ENCODE measurements around the gene MAP3K2.
"Not testable (repeated sequence)": the region's sequence is repeated elsewhere in the genome, so short reads cannot be mapped to it uniquely, and the experiment has no call there.

Gene MAP3K2

GRCh38 chr2:127353223-127353622 lies 34.6 kb downstream of the MAP3K2 start:
- H3K4me2 ChIP-seq (ENCODE audit: low read length, poor library complexity, severe bottlenecking); H2AK5ac ChIP-seq (ENCODE audit: low read length, severe bottlenecking); H4K8ac ChIP-seq (ENCODE audit: low read length); H3K4ac ChIP-seq (ENCODE audit: low read depth in 1 of 2, low read length in 2 of 2); H4K91ac ChIP-seq (ENCODE audit: low read length); H3K4me1 ChIP-seq (ENCODE audit: control insufficient read depth, insufficient read depth, low read depth, low read length); H3K36me3 ChIP-seq (ENCODE audit: control insufficient read depth in 1 of 2, insufficient read depth in 2 of 2, low read depth in 1 of 2, low read length in 2 of 2); DNase-seq; H3K27me3 ChIP-seq (ENCODE audit: control insufficient read depth in 1 of 2, insufficient read depth in 1 of 2, low read length in 2 of 2); H2BK15ac ChIP-seq (ENCODE audit: low read depth, poor library complexity, severe bottlenecking); H3K14ac ChIP-seq (ENCODE audit: low read length in 2 of 2); H2BK5ac ChIP-seq (ENCODE audit: low read depth, low read length, poor library complexity, severe bottlenecking); H3K4me3 ChIP-seq (ENCODE audit: insufficient read depth in 1 of 2, low read depth in 1 of 2, low read length in 2 of 2); H2AFZ ChIP-seq (ENCODE audit: low read depth, low read length); H3K9ac ChIP-seq (ENCODE audit: low read length); H2BK120ac ChIP-seq (ENCODE audit: low read depth, low read length); H2BK12ac ChIP-seq (ENCODE audit: low read length in 2 of 2); H3K23ac ChIP-seq (ENCODE audit: low read length in 2 of 2); H3K18ac ChIP-seq (ENCODE audit: low read depth in 1 of 2, low read length in 2 of 2); H3K27ac ChIP-seq (ENCODE audit: low read length, poor library complexity, severe bottlenecking); H3K9me3 ChIP-seq (ENCODE audit: control insufficient read depth, low read length): not testable (repeated sequence)
- H3K79me1 ChIP-seq (replicated peaks; ENCODE audit: low read length, poor library complexity, severe bottlenecking), result peaks cover 12% of the 10 kb centered on the region
- WGBS, result over 99% methylated on average over 19 of the region's 35 CpGs

GRCh38 chr2:127351603-127352002 lies 36.2 kb downstream of the MAP3K2 start:
- WGBS, result 97% methylated on average over 2 of the region's 2 CpGs
- Histone ChIP-seq H3K79me1 (replicated peaks; ENCODE audit: low read length, poor library complexity, severe bottlenecking) (peaks cover 12% of the 10 kb centered on the region), H3K4me1 (ENCODE audit: control insufficient read depth, insufficient read depth, low read depth, low read length) (no peaks in the 10 kb centered on the region), H3K27ac (ENCODE audit: low read length, poor library complexity, severe bottlenecking) (no peak overlapping the region), H3K36me3 (ENCODE audit: control insufficient read depth in 1 of 2, insufficient read depth in 2 of 2, low read depth in 1 of 2, low read length in 2 of 2) (no peaks in the 10 kb centered on the region), H4K91ac (ENCODE audit: low read length) (no peak overlapping the region), H2BK15ac (ENCODE audit: low read depth, poor library complexity, severe bottlenecking) (no peak overlapping the region), H3K4me3 (ENCODE audit: insufficient read depth in 1 of 2, low read depth in 1 of 2, low read length in 2 of 2) (no peak overlapping the region), H3K4ac (ENCODE audit: low read depth in 1 of 2, low read length in 2 of 2) (no peak overlapping the region), H3K27me3 (ENCODE audit: control insufficient read depth in 1 of 2, insufficient read depth in 1 of 2, low read length in 2 of 2) (no peaks in the 10 kb centered on the region), H3K23ac (ENCODE audit: low read length in 2 of 2) (no peak overlapping the region), H2BK120ac (ENCODE audit: low read depth, low read length) (no peak overlapping the region), H3K18ac (ENCODE audit: low read depth in 1 of 2, low read length in 2 of 2) (no peak overlapping the region), H2AFZ (ENCODE audit: low read depth, low read length) (no peak overlapping the region), H3K9ac (ENCODE audit: low read length) (no peak overlapping the region), H2BK5ac (ENCODE audit: low read depth, low read length, poor library complexity, severe bottlenecking) (no peak overlapping the region), H3K4me2 (ENCODE audit: low read length, poor library complexity, severe bottlenecking) (no peak overlapping the region), H4K8ac (ENCODE audit: low read length) (no peak overlapping the region), H2AK5ac (ENCODE audit: low read length, severe bottlenecking) (no peak overlapping the region), H3K9me3 (ENCODE audit: control insufficient read depth, low read length) (no peaks in the 10 kb centered on the region), H3K14ac (ENCODE audit: low read length in 2 of 2) (no peak overlapping the region), H2BK12ac (ENCODE audit: low read length in 2 of 2) (no peak overlapping the region)
- DNase-seq, result no peak

- Histone ChIP-seq H3K4ac (ENCODE audit: low read depth in 1 of 2, low read length in 2 of 2) (no peak overlapping the region), H3K4me1 (ENCODE audit: control insufficient read depth, insufficient read depth, low read depth, low read length) (peaks cover 5% of the 10 kb centered on the region), H3K18ac (ENCODE audit: low read depth in 1 of 2, low read length in 2 of 2) (no peak overlapping the region), H4K8ac (ENCODE audit: low read length) (no peak overlapping the region), H3K27ac (ENCODE audit: low read length, poor library complexity, severe bottlenecking) (no peak overlapping the region), H3K4me2 (ENCODE audit: low read length, poor library complexity, severe bottlenecking) (no peak overlapping the region), H3K36me3 (ENCODE audit: control insufficient read depth in 1 of 2, insufficient read depth in 2 of 2, low read depth in 1 of 2, low read length in 2 of 2) (no peaks in the 10 kb centered on the region), H2BK120ac (ENCODE audit: low read depth, low read length) (no peak overlapping the region), H3K23ac (ENCODE audit: low read length in 2 of 2) (no peak overlapping the region), H3K14ac (ENCODE audit: low read length in 2 of 2) (no peak overlapping the region), H2BK12ac (ENCODE audit: low read length in 2 of 2) (no peak overlapping the region), H3K27me3 (ENCODE audit: control insufficient read depth in 1 of 2, insufficient read depth in 1 of 2, low read length in 2 of 2) (no peaks in the 10 kb centered on the region), H2AK5ac (ENCODE audit: low read length, severe bottlenecking) (no peak overlapping the region), H2AFZ (ENCODE audit: low read depth, low read length) (no peak overlapping the region), H2BK5ac (ENCODE audit: low read depth, low read length, poor library complexity, severe bottlenecking) (no peak overlapping the region), H3K79me1 (replicated peaks; ENCODE audit: low read length, poor library complexity, severe bottlenecking) (peaks cover 19% of the 10 kb centered on the region), H2BK15ac (ENCODE audit: low read depth, poor library complexity, severe bottlenecking) (no peak overlapping the region), H4K91ac (ENCODE audit: low read length) (no peak overlapping the region), H3K9me3 (ENCODE audit: control insufficient read depth, low read length) (no peaks in the 10 kb centered on the region), H3K9ac (ENCODE audit: low read length) (no peak overlapping the region), H3K4me3 (ENCODE audit: insufficient read depth in 1 of 2, low read depth in 1 of 2, low read length in 2 of 2) (no peak overlapping the region)
- DNase-seq, result peak; percentile 10
- 87% methylated on average over 1 of the region's 1 CpG for WGBS
Observed at GRCh38 chr2:127348426-127349000, 39.3 kb downstream of the MAP3K2 start.

- Histone ChIP-seq H2BK15ac (ENCODE audit: low read depth, poor library complexity, severe bottlenecking) (no peak overlapping the region), H3K4me1 (ENCODE audit: control insufficient read depth, insufficient read depth, low read depth, low read length) (peaks cover 5% of the 10 kb centered on the region), H3K4ac (ENCODE audit: low read depth in 1 of 2, low read length in 2 of 2) (no peak overlapping the region), H3K23ac (ENCODE audit: low read length in 2 of 2) (no peak overlapping the region), H4K91ac (ENCODE audit: low read length) (no peak overlapping the region), H2BK5ac (ENCODE audit: low read depth, low read length, poor library complexity, severe bottlenecking) (no peak overlapping the region), H3K14ac (ENCODE audit: low read length in 2 of 2) (no peak overlapping the region), H3K4me3 (ENCODE audit: insufficient read depth in 1 of 2, low read depth in 1 of 2, low read length in 2 of 2) (no peak overlapping the region), H3K27ac (ENCODE audit: low read length, poor library complexity, severe bottlenecking) (no peak overlapping the region), H2AFZ (ENCODE audit: low read depth, low read length) (no peak overlapping the region), H2BK120ac (ENCODE audit: low read depth, low read length) (no peak overlapping the region), H3K9me3 (ENCODE audit: control insufficient read depth, low read length) (no peaks in the 10 kb centered on the region), H2AK5ac (ENCODE audit: low read length, severe bottlenecking) (no peak overlapping the region), H3K9ac (ENCODE audit: low read length) (no peak overlapping the region), H3K36me3 (ENCODE audit: control insufficient read depth in 1 of 2, insufficient read depth in 2 of 2, low read depth in 1 of 2, low read length in 2 of 2) (no peaks in the 10 kb centered on the region), H3K18ac (ENCODE audit: low read depth in 1 of 2, low read length in 2 of 2) (no peak overlapping the region), H4K8ac (ENCODE audit: low read length) (no peak overlapping the region), H3K79me1 (replicated peaks; ENCODE audit: low read length, poor library complexity, severe bottlenecking) (peaks cover 19% of the 10 kb centered on the region), H2BK12ac (ENCODE audit: low read length in 2 of 2) (no peak overlapping the region), H3K27me3 (ENCODE audit: control insufficient read depth in 1 of 2, insufficient read depth in 1 of 2, low read length in 2 of 2) (no peaks in the 10 kb centered on the region), H3K4me2 (ENCODE audit: low read length, poor library complexity, severe bottlenecking) (no peak overlapping the region)
- WGBS, result no CpG with 5 or more reads among the region's 1 CpG
- DNase-seq, result no peak
Observed at GRCh38 chr2:127347734-127348392, 39.9 kb downstream of the MAP3K2 start.
